IMR-90 (cell line): ENCODE results near the gene MAML3. TPM values are rescaled to one million over a fixed set of nuclear protein-coding genes. Genes with fewer than 3 reads are reported as not detected.

Experiments used
- ATAC-seq: fragments of 200-7000 bp; cut with Tn5 transposase; 2 replicates; pipeline ENCODE4 v1.9.1; 2020; ENCODE audit warnings: low read depth, mild to moderate bottlenecking, moderate library complexity
- BruUV-seq: library from RNA; stranded (reverse); fragments of 400-500 nt; replicated peaks from 2 replicates; lab custom pipeline; 2021; lab: Mats Ljungman, UMichigan
- CTCF ChIA-PET: fragments of 300-600 bp; formaldehyde crosslinking; extraction: SDS; loops from one replicate; lab custom pipeline; 2021; ENCODE audit warnings: antibody characterized with exemption; lab: Yijun Ruan, JAX
- POLR2A ChIA-PET: fragments of 300-600 bp; sonication (Branson Sonifier 250); formaldehyde crosslinking; loops from one replicate; lab custom pipeline; 2022; ENCODE audit warnings: antibody characterized with exemption; ENCODE audit not compliant: unreplicated experiment; lab: Charles Lee
- DNase-seq: peaks from one replicate; pipeline ENCODE4 v3.0.0; 2013
- H2AFZ ChIP-seq: replicated peaks from 2 replicates; pipeline ENCODE3; 2013; ENCODE audit warnings: low read length, mild to moderate bottlenecking; ENCODE audit not compliant: poor library complexity
- H2AK5ac ChIP-seq: 2 replicates; pipeline ENCODE4 v1.6.1; 2013; ENCODE audit warnings: low read depth, low read length, inconsistent platforms
- H2AK9ac ChIP-seq: replicated peaks from 2 replicates; pipeline ENCODE3; 2013; ENCODE audit warnings: mild to moderate bottlenecking, low read depth, low read length, moderate library complexity; ENCODE audit not compliant: poor library complexity
- H2BK120ac ChIP-seq: 2 replicates; pipeline ENCODE4 v1.6.1; 2013; ENCODE audit warnings: low read depth, low read length, inconsistent platforms
- H2BK15ac ChIP-seq: 3 replicates; pipeline ENCODE4 v1.6.1; 2013; ENCODE audit warnings: low read depth, low read length, inconsistent platforms
- H2BK20ac ChIP-seq: 2 replicates; pipeline ENCODE4 v1.6.1; 2013; ENCODE audit warnings: low read depth, mild to moderate bottlenecking, inconsistent platforms, low read length, moderate library complexity
- H2BK5ac ChIP-seq: 2 replicates; pipeline ENCODE4 v1.6.1; 2013; ENCODE audit warnings: mild to moderate bottlenecking, low read depth, low read length, inconsistent platforms; ENCODE audit not compliant: poor library complexity, severe bottlenecking
- H3K14ac ChIP-seq: replicated peaks from 2 replicates; pipeline ENCODE4 v1.6.1; 2013; ENCODE audit warnings: low read depth, low read length, inconsistent platforms
- H3K18ac ChIP-seq: 2 replicates; pipeline ENCODE4 v1.6.1; 2013; ENCODE audit warnings: low read depth, low read length, control low read depth
- H3K23ac ChIP-seq: 2 replicates; pipeline ENCODE4 v1.6.1; 2013; ENCODE audit warnings: low read depth, low read length, inconsistent platforms
- H3K27ac ChIP-seq: 2 replicates; pipeline ENCODE4 v1.5.1; 2013; ENCODE audit warnings: mild to moderate bottlenecking, control low read depth, low read length; ENCODE audit not compliant: insufficient read depth
- H3K27me3 ChIP-seq: 2 replicates; pipeline ENCODE4 v1.6.1; 2013; ENCODE audit warnings: low read length; ENCODE audit not compliant: control insufficient read depth, insufficient read depth
- H3K36me3 ChIP-seq: 2 replicates; pipeline ENCODE4 v1.6.1; 2013; ENCODE audit warnings: low read length, mixed read lengths; ENCODE audit not compliant: control insufficient read depth, insufficient read depth
- H3K4ac ChIP-seq: 2 replicates; pipeline ENCODE4 v1.6.1; 2013; ENCODE audit warnings: low read depth, low read length, inconsistent platforms
- H3K4me1 ChIP-seq: 2 replicates; pipeline ENCODE4 v1.6.1; 2013; ENCODE audit warnings: low read length, mixed read lengths; ENCODE audit not compliant: control insufficient read depth, insufficient read depth
- H3K4me2 ChIP-seq: 2 replicates; pipeline ENCODE4 v1.6.1; 2013; ENCODE audit warnings: low read depth, mild to moderate bottlenecking, control low read depth, low read length, moderate library complexity
- H3K4me3 ChIP-seq: 2 replicates; pipeline ENCODE4 v1.5.1; 2013; ENCODE audit warnings: low read depth, mild to moderate bottlenecking, control low read depth, low read length, moderate library complexity; ENCODE audit not compliant: insufficient read depth
- H3K56ac ChIP-seq: 2 replicates; pipeline ENCODE4 v1.6.1; 2013; ENCODE audit warnings: low read length, inconsistent platforms; ENCODE audit not compliant: insufficient read depth; ENCODE audit errors: extremely low read depth
- H3K79me1 ChIP-seq, 2 experiments: 2 replicates each; pipeline ENCODE4 v1.6.1; 2013; ENCODE audit warnings: low read length in 2 of 2, inconsistent platforms in 1 of 2, low read depth in 1 of 2
- H3K9ac ChIP-seq: 2 replicates; pipeline ENCODE4 v1.6.1; 2013; ENCODE audit warnings: low read depth, low read length, control low read depth
- H3K9me1 ChIP-seq: 2 replicates; pipeline ENCODE4 v1.6.1; 2013; ENCODE audit warnings: low read length, inconsistent platforms; ENCODE audit not compliant: insufficient read depth
- H3K9me3 ChIP-seq: 2 replicates; pipeline ENCODE4 v1.6.1; 2013; ENCODE audit warnings: low read length; ENCODE audit not compliant: control insufficient read depth, insufficient read depth
- H4K20me1 ChIP-seq: 2 replicates; pipeline ENCODE4 v1.6.1; 2013; ENCODE audit warnings: low read length, inconsistent platforms; ENCODE audit not compliant: insufficient read depth
- H4K5ac ChIP-seq: 2 replicates; pipeline ENCODE4 v1.6.1; 2013; ENCODE audit warnings: mild to moderate bottlenecking, low read depth, low read length, control low read depth
- H4K8ac ChIP-seq, 2 experiments: 2 replicates each; pipeline ENCODE4 v1.6.1; 2013; ENCODE audit warnings: low read depth in 2 of 2, low read length in 2 of 2, control low read depth in 1 of 2, inconsistent platforms in 1 of 2
- H4K91ac ChIP-seq: 2 replicates; pipeline ENCODE4 v1.6.1; 2013; ENCODE audit warnings: low read depth, low read length, inconsistent platforms; ENCODE audit not compliant: insufficient read depth
- RCOR1 ChIP-seq: IDR thresholded peaks from 2 replicates; pipeline ENCODE4 v1.6.1; 2012; ENCODE audit warnings: mild to moderate bottlenecking, low read length, improper control_type of control experiment; ENCODE audit not compliant: insufficient replicate concordance
- WGBS, 2 experiments: methylation state at CpG; one replicate each; pipeline versions ENCODE4 v1.1.5 to v1.1.7; 2013; ENCODE audit warnings: missing lambda C conversion rate in 2 of 2; ENCODE audit not compliant: insufficient read length in 1 of 2; ENCODE audit errors: extremely low coverage in 2 of 2; 5-methylcytosine and 5-hydroxymethylcytosine counted together
- dilution Hi-C: fragments of 300-500 bp; cut with HindIII; formaldehyde crosslinking; loops from one replicate; pipeline ENCODE4 v1.14.3; 2018; ENCODE audit warnings: low sequenced_read_pairs; ENCODE audit not compliant: unreplicated experiment
- in situ Hi-C: fragments of 300-500 bp; cut with MboI; formaldehyde crosslinking; loops from 3 replicates; pipeline ENCODE4 v1.14.3; 2019; ENCODE audit warnings: low sequenced_read_pairs, inconsistent platforms, mixed read lengths
- intact Hi-C: fragments of 100-400 bp; cut with micrococcal nuclease; formaldehyde crosslinking; loops from 2 replicates; pipeline ENCODE4 v1.10.0; 2022
- polyA plus RNA-seq, 3 experiments: library from polyadenylated mRNA; depleted of rRNA; stranded (reverse); fragments of >200 nt; gene quantifications; 2 replicates each; pipeline ENCODE4 v1.2.3, GENCODE V29; 2012; ENCODE audit warnings: low replicate concordance in 1 of 3
- total RNA-seq: library from RNA; depleted of rRNA; stranded (reverse); fragments of >200 nt; gene quantifications from 2 replicates; pipeline ENCODE4 v1.2.3, GENCODE V29; 2012

Gene MAML3
- total and polyA plus RNA-seq, 2 of the 4 experiments (the other 2 are of a cell fraction) = 0.90 to 1.7 TPM

- no peak overlapping the region for H2AK5ac ChIP-seq
- H3K36me3 ChIP-seq = no peaks in the 10 kb centered on the region
- H3K9ac ChIP-seq = no peak overlapping the region
- H3K27ac ChIP-seq = no peak overlapping the region
- POLR2A ChIA-PET = no interaction called here
- no peaks in the 10 kb centered on the region for H3K4me1 ChIP-seq
- no peak overlapping the region for H2BK5ac ChIP-seq
- no peak overlapping the region for H2AFZ ChIP-seq
- no peaks in the 10 kb centered on the region for H4K20me1 ChIP-seq
- no peak overlapping the region for H3K4me3 ChIP-seq
- CTCF ChIA-PET = no interaction called here
- H4K8ac ChIP-seq = no peak overlapping the region
- H3K79me1 ChIP-seq = peaks cover 0 to 6% of the 10 kb centered on the region in 2 experiments; a peak in 1 of 4 replicates
- H4K5ac ChIP-seq = no peak overlapping the region
- no peak overlapping the region for H3K14ac ChIP-seq
- TF ChIP-seq RCOR1 = no peak
- ATAC-seq (no peak), DNase-seq (no peak)
- no peaks in the 10 kb centered on the region for H3K9me1 ChIP-seq
- no peak overlapping the region for H3K56ac ChIP-seq
- in situ Hi-C loops = no loop called here
- H3K27me3 ChIP-seq = no peaks in the 10 kb centered on the region
- H2AK9ac ChIP-seq = no peak overlapping the region
- H3K4me2 ChIP-seq = no peak overlapping the region
- H2BK120ac ChIP-seq = no peak overlapping the region
- 60% methylated on average over 1 of the region's 4 CpGs; no CpG with 5 or more reads in 1 of the 2 experiments for WGBS, 2 experiments
- BruUV-seq = no TSS peak
- no peak overlapping the region for H2BK15ac ChIP-seq
- no peak overlapping the region for H3K18ac ChIP-seq
- no peak overlapping the region for H2BK20ac ChIP-seq
- no peaks in the 10 kb centered on the region for H3K9me3 ChIP-seq
- intact Hi-C loops = no loop called here
- H4K91ac ChIP-seq = no peak overlapping the region
- H3K4ac ChIP-seq = no peak overlapping the region
- H3K23ac ChIP-seq = no peak overlapping the region
- dilution Hi-C loops = no loop called here
Measured at GRCh38 chr4:139893801-139894200, 260.2 kb downstream of the MAML3 start.
